ENCODE measurements around the gene SLC1A3.

DNA sequence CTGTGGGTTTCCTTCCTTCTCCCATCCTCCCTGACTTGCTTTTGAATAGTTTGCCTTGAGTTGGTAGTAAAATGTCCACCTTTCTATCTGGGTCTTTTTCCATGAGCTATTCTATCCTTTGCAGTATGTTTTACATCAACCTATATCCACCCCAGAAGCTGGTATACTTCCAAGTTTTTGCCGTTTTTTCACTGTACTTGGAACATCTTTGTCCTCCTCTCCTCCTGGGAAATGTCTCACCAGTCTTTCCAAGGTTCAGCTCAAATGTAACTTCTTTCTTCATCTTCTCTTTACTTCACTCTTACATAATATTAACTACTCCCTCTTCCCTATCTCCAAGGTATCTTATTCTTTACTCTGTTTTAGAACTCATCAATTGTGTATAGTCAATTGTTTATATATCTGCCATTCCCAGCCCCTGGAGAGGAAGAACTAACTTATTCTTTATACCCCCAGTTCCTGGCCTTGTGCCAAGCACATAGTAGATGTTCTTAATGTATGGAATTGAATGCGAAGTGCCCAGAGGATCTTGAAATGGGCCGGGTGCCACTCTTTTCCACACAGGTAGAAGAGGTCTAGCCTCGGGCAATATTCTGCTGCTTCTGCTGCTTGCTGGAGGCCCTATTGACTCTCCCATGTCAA is 34.9 kb upstream of the SLC1A3 start:
- TF ChIP-seq, protein P1, sequence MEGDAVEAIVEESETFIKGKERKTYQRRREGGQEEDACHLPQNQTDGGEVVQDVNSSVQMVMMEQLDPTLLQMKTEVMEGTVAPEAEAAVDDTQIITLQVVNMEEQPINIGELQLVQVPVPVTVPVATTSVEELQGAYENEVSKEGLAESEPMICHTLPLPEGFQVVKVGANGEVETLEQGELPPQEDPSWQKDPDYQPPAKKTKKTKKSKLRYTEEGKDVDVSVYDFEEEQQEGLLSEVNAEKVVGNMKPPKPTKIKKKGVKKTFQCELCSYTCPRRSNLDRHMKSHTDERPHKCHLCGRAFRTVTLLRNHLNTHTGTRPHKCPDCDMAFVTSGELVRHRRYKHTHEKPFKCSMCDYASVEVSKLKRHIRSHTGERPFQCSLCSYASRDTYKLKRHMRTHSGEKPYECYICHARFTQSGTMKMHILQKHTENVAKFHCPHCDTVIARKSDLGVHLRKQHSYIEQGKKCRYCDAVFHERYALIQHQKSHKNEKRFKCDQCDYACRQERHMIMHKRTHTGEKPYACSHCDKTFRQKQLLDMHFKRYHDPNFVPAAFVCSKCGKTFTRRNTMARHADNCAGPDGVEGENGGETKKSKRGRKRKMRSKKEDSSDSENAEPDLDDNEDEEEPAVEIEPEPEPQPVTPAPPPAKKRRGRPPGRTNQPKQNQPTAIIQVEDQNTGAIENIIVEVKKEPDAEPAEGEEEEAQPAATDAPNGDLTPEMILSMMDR (IDR thresholded peaks at IDR 0.05) = no peak
- TF ChIP-seq POLR2A (IDR thresholded peaks at IDR 0.05) = no peak

All from thyroid gland (tissue), 4 donors.